Measurements from ENCODE around the gene LPAR4. TPM values are rescaled to one million over a fixed set of nuclear protein-coding genes. Genes with fewer than 3 reads are reported as not detected.

LPAR4 gene
- total and polyA plus RNA-seq, 2 of the 4 experiments (the other 2 are of a cell fraction): not detected

DNA sequence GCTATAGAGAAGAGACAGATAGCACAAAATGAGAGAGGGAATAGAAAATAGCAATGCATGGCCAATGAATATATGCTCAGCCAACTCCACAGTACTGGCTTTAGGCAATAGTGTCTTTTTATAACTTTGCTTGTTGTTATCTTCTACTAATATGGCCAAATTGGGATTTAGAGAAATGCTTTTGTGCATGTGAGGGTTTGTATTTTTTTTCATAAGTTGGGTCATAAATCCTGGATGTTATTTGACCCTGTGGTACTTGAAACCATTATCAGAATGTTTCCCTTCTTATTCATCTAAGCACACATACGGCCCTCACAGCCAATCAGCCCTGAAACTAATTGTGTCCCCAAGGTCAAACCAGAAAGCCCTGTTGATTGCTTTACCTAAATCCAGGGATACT is 35.2 kb upstream of the LPAR4 start:
- dilution Hi-C loops (cut with HindIII; ENCODE audit: low sequenced_read_pairs, unreplicated experiment) (no loop called here), in situ Hi-C loops (cut with MboI; ENCODE audit: low sequenced_read_pairs) (no loop called here), intact Hi-C loops (cut with micrococcal nuclease) (no loop called here)
- Histone ChIP-seq H2BK15ac (ENCODE audit: low read depth, low read length) (no peak overlapping the region), H3K14ac (replicated peaks; ENCODE audit: low read depth, low read length) (no peak overlapping the region), H3K27me3 (ENCODE audit: control insufficient read depth, insufficient read depth, low read length) (no peaks in the 10 kb centered on the region; the same call in 1 of the 2 replicates), H3K27ac (ENCODE audit: insufficient read depth, low read length) (no peak overlapping the region), H3K9me3 (ENCODE audit: control insufficient read depth, insufficient read depth, low read length) (no peaks in the 10 kb centered on the region), H2AK9ac (replicated peaks; ENCODE audit: low read depth, low read length, poor library complexity) (no peak overlapping the region), H3K36me3 (ENCODE audit: control insufficient read depth, insufficient read depth, low read length) (no peaks in the 10 kb centered on the region), H3K9ac (ENCODE audit: low read depth, low read length) (no peak overlapping the region), H3K18ac (ENCODE audit: low read depth, low read length) (no peak overlapping the region), H3K4me2 (ENCODE audit: low read depth, low read length) (no peak overlapping the region), H2BK20ac (ENCODE audit: low read depth, low read length) (no peak overlapping the region), H4K8ac (ENCODE audit: low read depth in 2 of 2, low read length in 2 of 2) (no peak overlapping the region), H3K4me3 (ENCODE audit: insufficient read depth, low read depth, low read length) (no peak overlapping the region), H4K5ac (ENCODE audit: low read depth, low read length) (no peak overlapping the region), H4K91ac (ENCODE audit: insufficient read depth, low read depth, low read length) (no peak overlapping the region), H3K23ac (ENCODE audit: low read depth, low read length) (no peak overlapping the region), H2BK120ac (ENCODE audit: low read depth, low read length) (no peak overlapping the region), H3K9me1 (ENCODE audit: insufficient read depth, low read length) (no peaks in the 10 kb centered on the region), H3K79me1 (ENCODE audit: low read depth in 1 of 2, low read length in 2 of 2) (no peaks in the 10 kb centered on the region), H3K4ac (ENCODE audit: low read depth, low read length) (no peak overlapping the region), H2AK5ac (ENCODE audit: low read depth, low read length) (no peak overlapping the region), H2AFZ (replicated peaks; ENCODE audit: low read length, poor library complexity) (no peak overlapping the region), H2BK5ac (ENCODE audit: low read depth, low read length, poor library complexity, severe bottlenecking) (no peak overlapping the region), H3K56ac (ENCODE audit: extremely low read depth, insufficient read depth, low read length) (no peak overlapping the region), H4K20me1 (ENCODE audit: insufficient read depth, low read length) (no peaks in the 10 kb centered on the region), H3K4me1 (ENCODE audit: control insufficient read depth, insufficient read depth, low read length) (no peaks in the 10 kb centered on the region)
- TF ChIP-seq, protein P1, sequence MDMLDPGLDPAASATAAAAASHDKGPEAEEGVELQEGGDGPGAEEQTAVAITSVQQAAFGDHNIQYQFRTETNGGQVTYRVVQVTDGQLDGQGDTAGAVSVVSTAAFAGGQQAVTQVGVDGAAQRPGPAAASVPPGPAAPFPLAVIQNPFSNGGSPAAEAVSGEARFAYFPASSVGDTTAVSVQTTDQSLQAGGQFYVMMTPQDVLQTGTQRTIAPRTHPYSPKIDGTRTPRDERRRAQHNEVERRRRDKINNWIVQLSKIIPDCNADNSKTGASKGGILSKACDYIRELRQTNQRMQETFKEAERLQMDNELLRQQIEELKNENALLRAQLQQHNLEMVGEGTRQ (IDR thresholded peaks at IDR 0.05; ENCODE audit: low read depth, low read length): no peak
- TF ChIP-seq, protein P2, sequence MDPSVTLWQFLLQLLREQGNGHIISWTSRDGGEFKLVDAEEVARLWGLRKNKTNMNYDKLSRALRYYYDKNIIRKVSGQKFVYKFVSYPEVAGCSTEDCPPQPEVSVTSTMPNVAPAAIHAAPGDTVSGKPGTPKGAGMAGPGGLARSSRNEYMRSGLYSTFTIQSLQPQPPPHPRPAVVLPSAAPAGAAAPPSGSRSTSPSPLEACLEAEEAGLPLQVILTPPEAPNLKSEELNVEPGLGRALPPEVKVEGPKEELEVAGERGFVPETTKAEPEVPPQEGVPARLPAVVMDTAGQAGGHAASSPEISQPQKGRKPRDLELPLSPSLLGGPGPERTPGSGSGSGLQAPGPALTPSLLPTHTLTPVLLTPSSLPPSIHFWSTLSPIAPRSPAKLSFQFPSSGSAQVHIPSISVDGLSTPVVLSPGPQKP (IDR thresholded peaks at IDR 0.05; ENCODE audit: borderline replicate concordance, low read depth, low read length): no peak
- no peak for TF ChIP-seq MAFK (IDR thresholded peaks at IDR 0.05; ENCODE audit: low read depth, low read length)
- no peak for TF ChIP-seq POLR2A (IDR thresholded peaks at IDR 0.05; ENCODE audit: low read depth, low read length)
- TF ChIP-seq NFE2L2 (IDR thresholded peaks at IDR 0.05; ENCODE audit: low read depth, low read length): no peak
- no peak for TF ChIP-seq RCOR1 (IDR thresholded peaks at IDR 0.05; ENCODE audit: insufficient replicate concordance, low read length)
- CTCF ChIA-PET: no interaction called here
- no TSS peak for BruUV-seq (replicated peaks)
- POLR2A ChIA-PET (ENCODE audit: unreplicated experiment): no interaction called here
- DNase-seq: no peak
- ATAC-seq (ENCODE audit: low read depth): no peak
- WGBS, 2 experiments (ENCODE audit: extremely low coverage in 2 of 2, insufficient read length in 1 of 2): no CpG with 5 or more reads among the region's 1 CpG

Data from IMR-90 (cell line).